ENCODE results near the gene ZNF135. TPM values are rescaled to one million over a fixed set of nuclear protein-coding genes. Genes with fewer than 3 reads are reported as not detected.

Gene ZNF135
- total and polyA plus RNA-seq, 2 of the 13 experiments (the other 11 are each of a cell fraction or from before 2014, with no cell fraction given) = not detected

DNA sequence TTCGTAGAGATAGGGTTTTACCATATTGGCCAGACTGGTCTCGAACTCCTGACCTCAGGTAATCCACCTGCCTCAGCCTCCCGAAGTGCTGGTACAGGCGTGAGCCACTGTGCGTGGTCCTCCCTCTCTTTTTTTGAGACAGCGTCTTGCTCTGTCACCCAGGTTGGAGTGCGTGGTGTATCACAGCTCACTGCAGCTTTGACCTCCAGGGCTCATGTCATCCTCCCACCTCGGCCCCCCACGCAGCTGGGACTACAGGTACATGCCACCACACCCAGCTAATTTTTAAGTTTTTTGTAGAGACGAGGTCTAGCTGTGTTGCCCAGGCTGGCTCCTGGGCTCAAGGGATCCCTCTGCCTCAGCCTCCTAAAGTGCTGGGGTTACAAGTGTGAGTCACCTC lies 20.7 kb downstream of the ZNF135 start:
- no peaks in the 10 kb centered on the region for H3K4me1 ChIP-seq (ENCODE audit: insufficient read depth, low read length)
- peaks cover 87% of the 10 kb centered on the region for H3K9me3 ChIP-seq (ENCODE audit: low read length)
- no TSS peak for BruUV-seq (replicated peaks)
- intact Hi-C loops (cut with micrococcal nuclease; ENCODE audit: unreplicated experiment) (no loop called here), in situ Hi-C loops (cut with HindIII; ENCODE audit: extremely low pct_ligation_motif_present, low pct_unique_long_range_greater_than_20kb) (no loop called here)
- H3K27me3 ChIP-seq (ENCODE audit: control insufficient read depth in 1 of 2, insufficient read depth in 2 of 2, low read length in 2 of 2) = no peaks in the 10 kb centered on the region
- no peak for DNase-seq (ENCODE audit: low spot score)
- no peaks in the 10 kb centered on the region for H3K79me2 ChIP-seq (ENCODE audit: insufficient read depth, low read length)
- H3K9ac ChIP-seq (ENCODE audit: insufficient read depth, low read depth, low read length) = no peak overlapping the region
- H3K36me3 ChIP-seq (replicated peaks in 1 of 2; ENCODE audit: control insufficient read depth in 1 of 2, insufficient read depth in 2 of 2, low read length in 2 of 2) = no peaks in the 10 kb centered on the region
- TF ChIP-seq RORA (CRISPR knock-in tag; IDR thresholded peaks at IDR 0.05) (no peak), ZNF225 (CRISPR knock-in tag; IDR thresholded peaks at IDR 0.05) (no peak), PITX1 (CRISPR knock-in tag; IDR thresholded peaks at IDR 0.05) (no peak), ZNF350 (CRISPR knock-in tag; IDR thresholded peaks at IDR 0.05; ENCODE audit: borderline replicate concordance, low read depth) (no peak), POLR2AphosphoS2 (IDR thresholded peaks at IDR 0.05; ENCODE audit: low read depth, low read length) (no peak), RXRB (CRISPR knock-in tag; IDR thresholded peaks at IDR 0.05; ENCODE audit: borderline replicate concordance) (no peak), ZNF737 (CRISPR knock-in tag; IDR thresholded peaks at IDR 0.05; ENCODE audit: borderline replicate concordance) (no peak), TRIM24 (CRISPR knock-in tag; IDR thresholded peaks at IDR 0.05) (no peak), ZNF3 (CRISPR knock-in tag; IDR thresholded peaks at IDR 0.05) (no peak), REXO4 (CRISPR knock-in tag; IDR thresholded peaks at IDR 0.05; ENCODE audit: borderline replicate concordance) (no peak), HOXD1 (CRISPR knock-in tag; IDR thresholded peaks at IDR 0.05) (no peak), MATR3 (CRISPR knock-in tag; IDR thresholded peaks at IDR 0.05) (no peak)
- TF ChIP-seq, protein P1, sequence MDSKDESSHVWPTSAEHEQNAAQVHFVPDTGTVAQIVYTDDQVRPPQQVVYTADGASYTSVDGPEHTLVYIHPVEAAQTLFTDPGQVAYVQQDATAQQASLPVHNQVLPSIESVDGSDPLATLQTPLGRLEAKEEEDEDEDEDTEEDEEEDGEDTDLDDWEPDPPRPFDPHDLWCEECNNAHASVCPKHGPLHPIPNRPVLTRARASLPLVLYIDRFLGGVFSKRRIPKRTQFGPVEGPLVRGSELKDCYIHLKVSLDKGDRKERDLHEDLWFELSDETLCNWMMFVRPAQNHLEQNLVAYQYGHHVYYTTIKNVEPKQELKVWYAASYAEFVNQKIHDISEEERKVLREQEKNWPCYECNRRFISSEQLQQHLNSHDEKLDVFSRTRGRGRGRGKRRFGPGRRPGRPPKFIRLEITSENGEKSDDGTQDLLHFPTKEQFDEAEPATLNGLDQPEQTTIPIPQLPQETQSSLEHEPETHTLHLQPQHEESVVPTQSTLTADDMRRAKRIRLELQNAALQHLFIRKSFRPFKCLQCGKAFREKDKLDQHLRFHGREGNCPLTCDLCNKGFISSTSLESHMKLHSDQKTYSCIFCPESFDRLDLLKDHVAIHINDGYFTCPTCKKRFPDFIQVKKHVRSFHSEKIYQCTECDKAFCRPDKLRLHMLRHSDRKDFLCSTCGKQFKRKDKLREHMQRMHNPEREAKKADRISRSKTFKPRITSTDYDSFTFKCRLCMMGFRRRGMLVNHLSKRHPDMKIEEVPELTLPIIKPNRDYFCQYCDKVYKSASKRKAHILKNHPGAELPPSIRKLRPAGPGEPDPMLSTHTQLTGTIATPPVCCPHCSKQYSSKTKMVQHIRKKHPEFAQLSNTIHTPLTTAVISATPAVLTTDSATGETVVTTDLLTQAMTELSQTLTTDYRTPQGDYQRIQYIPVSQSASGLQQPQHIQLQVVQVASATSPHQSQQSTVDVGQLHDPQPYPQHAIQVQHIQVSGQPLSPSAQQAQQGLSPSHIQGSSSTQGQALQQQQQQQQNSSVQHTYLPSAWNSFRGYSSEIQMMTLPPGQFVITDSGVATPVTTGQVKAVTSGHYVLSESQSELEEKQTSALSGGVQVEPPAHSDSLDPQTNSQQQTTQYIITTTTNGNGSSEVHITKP (CRISPR knock-in tag; IDR thresholded peaks at IDR 0.05; ENCODE audit: low read depth) = no peak
- TF ChIP-seq, protein P2, sequence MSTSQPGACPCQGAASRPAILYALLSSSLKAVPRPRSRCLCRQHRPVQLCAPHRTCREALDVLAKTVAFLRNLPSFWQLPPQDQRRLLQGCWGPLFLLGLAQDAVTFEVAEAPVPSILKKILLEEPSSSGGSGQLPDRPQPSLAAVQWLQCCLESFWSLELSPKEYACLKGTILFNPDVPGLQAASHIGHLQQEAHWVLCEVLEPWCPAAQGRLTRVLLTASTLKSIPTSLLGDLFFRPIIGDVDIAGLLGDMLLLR (CRISPR knock-in tag; IDR thresholded peaks at IDR 0.05) = no peak
- ATAC-seq = no peak
- H3K4me3 ChIP-seq (replicated peaks in 1 of 3; ENCODE audit: insufficient read depth in 1 of 3, low read depth in 2 of 3, low read length in 3 of 3) = no peak overlapping the region
- no peaks in the 10 kb centered on the region for H4K20me1 ChIP-seq (ENCODE audit: insufficient read depth, low read length)
- FAIRE-seq = no peak
- ChIA-PET POLR2A (no interaction called here), CTCF (ENCODE audit: low intra/inter-chr PET ratio, low total read pairs) (no interaction called here)
- H3K4me2 ChIP-seq (ENCODE audit: low read depth, low read length) = no peak overlapping the region
- H3K27ac ChIP-seq (ENCODE audit: extremely low read length, insufficient read depth, low read length) = no peak overlapping the region
- 31% methylated on average over 9 of the region's 10 CpGs for WGBS (ENCODE audit: low lambda C conversion rate)
- H2AFZ ChIP-seq (ENCODE audit: low read length) = no peak overlapping the region

Measured in HepG2 (cell line).